PC-9 (cell line): ENCODE results near the gene IL1A. TPM values are rescaled to one million over a fixed set of nuclear protein-coding genes. Genes with fewer than 3 reads are reported as not detected.
"Not testable (repeated sequence)": the region's sequence is repeated elsewhere in the genome, so short reads cannot be mapped to it uniquely, and the experiment has no call there.

Experiments used
- Bru-seq: library from RNA; stranded (reverse); fragments of 400-500 nt; gene quantifications from one replicate; lab custom pipeline; 2021; lab: Mats Ljungman, UMichigan
- BruChase-seq, 2 experiments: library from RNA; stranded (reverse); fragments of 400-500 nt; gene quantifications; one replicate each; lab custom pipeline; 2021; lab: Mats Ljungman, UMichigan
- BruUV-seq: library from RNA; stranded (reverse); fragments of 400-500 nt; replicated peaks from 2 replicates; lab custom pipeline; 2021; lab: Mats Ljungman, UMichigan
- CTCF ChIA-PET: fragments of 300-600 bp; sonication (Branson Sonifier 250); formaldehyde crosslinking; loops from one replicate; lab custom pipeline; 2022; ENCODE audit warnings: antibody characterized with exemption; lab: Charles Lee
- POLR2A ChIA-PET: fragments of 300-600 bp; sonication (Branson Sonifier 250); formaldehyde crosslinking; loops from one replicate; lab custom pipeline; 2022; ENCODE audit warnings: antibody characterized with exemption; ENCODE audit not compliant: unreplicated experiment; lab: Charles Lee
- DNase-seq, 2 experiments: peaks; one replicate each; pipeline versions ENCODE4 v3.0.0 to v3.0.0-alpha.2; 2015 to 2022; ENCODE audit warnings: mixed read lengths in 1 of 2
- H2AFZ ChIP-seq: fragments of 200-600 bp; sonication (generic); 2 replicates; pipeline ENCODE4 v1.8.1; 2017; ENCODE audit warnings: antibody characterized with exemption
- H3F3A ChIP-seq: fragments of 200-600 bp; sonication (generic); 2 replicates; pipeline ENCODE4 v1.8.1; 2017; ENCODE audit warnings: antibody characterized with exemption, mild to moderate bottlenecking, low read depth; ENCODE audit not compliant: insufficient read depth
- H3K27ac ChIP-seq: fragments of 200-600 bp; sonication (generic); 2 replicates; pipeline ENCODE4 v1.6.1; 2016; ENCODE audit warnings: mixed run types
- H3K27me3 ChIP-seq: fragments of 200-600 bp; sonication (generic); 2 replicates; pipeline ENCODE4 v1.6.1; 2016; ENCODE audit warnings: low read depth, mixed run types; ENCODE audit not compliant: insufficient read depth
- H3K36me3 ChIP-seq: fragments of 200-600 bp; sonication (generic); 2 replicates; pipeline ENCODE4 v1.6.1; 2016; ENCODE audit warnings: low read depth, mixed run types
- H3K4me1 ChIP-seq: fragments of 200-600 bp; sonication (generic); replicated peaks from 2 replicates; pipeline ENCODE4 v1.6.1; 2016; ENCODE audit warnings: mixed run types; ENCODE audit not compliant: insufficient read depth
- H3K4me2 ChIP-seq: fragments of 200-600 bp; sonication (generic); 2 replicates; pipeline ENCODE4 v1.6.1; 2017; ENCODE audit warnings: mixed run types
- H3K4me3 ChIP-seq: fragments of 200-600 bp; sonication (generic); 2 replicates; pipeline ENCODE4 v1.6.1; 2016; ENCODE audit warnings: mixed run types
- H3K79me2 ChIP-seq: fragments of 200-600 bp; sonication (generic); 2 replicates; pipeline ENCODE4 v1.6.1; 2017; ENCODE audit warnings: low read depth, mixed run types
- H3K9me2 ChIP-seq: fragments of 200-600 bp; sonication (generic); 2 replicates; pipeline ENCODE4 v1.8.1; 2017; ENCODE audit warnings: mild to moderate bottlenecking; ENCODE audit not compliant: insufficient read depth
- H3K9me3 ChIP-seq: fragments of 200-600 bp; sonication (generic); 2 replicates; pipeline ENCODE4 v1.8.1; 2016; ENCODE audit warnings: low read depth; ENCODE audit not compliant: insufficient read depth
- H4K20me1 ChIP-seq: fragments of 200-600 bp; sonication (generic); 2 replicates; pipeline ENCODE4 v1.8.1; 2017; ENCODE audit not compliant: insufficient read depth
- EZH2 ChIP-seq: fragments of 200-600 bp; sonication (generic); IDR thresholded peaks from 2 replicates; pipeline ENCODE4 v1.8.0; 2017; ENCODE audit warnings: antibody characterized with exemption, low read depth
- intact Hi-C: fragments of 100-400 bp; cut with micrococcal nuclease; formaldehyde crosslinking; loops from one replicate; pipeline ENCODE4 v1.10.0; 2022; ENCODE audit not compliant: unreplicated experiment
- long read RNA-seq: library from polyadenylated mRNA; stranded (forward); transcript quantifications from one replicate; pipeline ENCODE4 v2.0.0, GENCODE V29; 2022
- total RNA-seq: library from RNA; stranded (reverse); gene quantifications from 2 replicates; pipeline ENCODE4 v1.2.3, GENCODE V29; 2021
- TF ChIP-seq, protein P1 (sequence below): fragments of 200-600 bp; sonication (generic); conservative IDR thresholded peaks from 2 replicates; pipeline ENCODE4 v1.6.1; 2017; ENCODE audit warnings: mixed run types, antibody characterized with exemption, mild to moderate bottlenecking, moderate library complexity

Gene IL1A
- total RNA-seq (0.55 TPM in 2 replicates), Bru-seq, nascent RNA (percentile 55 among the genes with signal in this experiment), BruChase-seq, experiment 1, labeled RNA remaining after a 2-hour chase (percentile 43 among the genes with signal in this experiment), BruChase-seq, experiment 2, labeled RNA remaining after a 6-hour chase (percentile 45 among the genes with signal in this experiment)
- long read RNA-seq, partial matches to known transcripts: 0 of 1 reads
- long read RNA-seq, other reads (novel, unspliced or antisense): 1 of 1 reads

- Histone ChIP-seq H3K4me2 (peak within 1 kb of the TSS; percentile 46), H2AFZ (no peak within 1 kb of the TSS), H3K27me3 (no peaks in the 10 kb centered on the region), H3K4me3 (peak within 1 kb of the TSS; percentile 21; the same call in 1 of the 2 replicates), H3K27ac (peak within 1 kb of the TSS; percentile 44), H3K4me1 (peaks cover 36% of the 10 kb centered on the region), H3K79me2 (no peaks in the 10 kb centered on the region), H3K9me3 (peaks cover 4% of the 10 kb centered on the region), H3F3A (no peaks in the 10 kb centered on the region), H4K20me1 (no peaks in the 10 kb centered on the region), H3K9me2 (no peaks in the 10 kb centered on the region; the same call in 1 of the 2 replicates), H3K36me3 (no peaks in the 10 kb centered on the region)
- peak; percentile 37 to 65 for DNase-seq
- intact Hi-C loops: no loop called here
- ChIA-PET POLR2A (interaction anchor here (0.7 kb wide), 1 partner anchor 371 kb away, joined by 6 read pairs; no protein-coding TSS in a partner anchor), CTCF (interaction anchor here (0.5 kb wide), 1 partner anchor 9 kb away, joined by 3 read pairs; no protein-coding TSS in a partner anchor)
- TF ChIP-seq, protein P1, sequence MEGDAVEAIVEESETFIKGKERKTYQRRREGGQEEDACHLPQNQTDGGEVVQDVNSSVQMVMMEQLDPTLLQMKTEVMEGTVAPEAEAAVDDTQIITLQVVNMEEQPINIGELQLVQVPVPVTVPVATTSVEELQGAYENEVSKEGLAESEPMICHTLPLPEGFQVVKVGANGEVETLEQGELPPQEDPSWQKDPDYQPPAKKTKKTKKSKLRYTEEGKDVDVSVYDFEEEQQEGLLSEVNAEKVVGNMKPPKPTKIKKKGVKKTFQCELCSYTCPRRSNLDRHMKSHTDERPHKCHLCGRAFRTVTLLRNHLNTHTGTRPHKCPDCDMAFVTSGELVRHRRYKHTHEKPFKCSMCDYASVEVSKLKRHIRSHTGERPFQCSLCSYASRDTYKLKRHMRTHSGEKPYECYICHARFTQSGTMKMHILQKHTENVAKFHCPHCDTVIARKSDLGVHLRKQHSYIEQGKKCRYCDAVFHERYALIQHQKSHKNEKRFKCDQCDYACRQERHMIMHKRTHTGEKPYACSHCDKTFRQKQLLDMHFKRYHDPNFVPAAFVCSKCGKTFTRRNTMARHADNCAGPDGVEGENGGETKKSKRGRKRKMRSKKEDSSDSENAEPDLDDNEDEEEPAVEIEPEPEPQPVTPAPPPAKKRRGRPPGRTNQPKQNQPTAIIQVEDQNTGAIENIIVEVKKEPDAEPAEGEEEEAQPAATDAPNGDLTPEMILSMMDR: no peak
- no peak for TF ChIP-seq EZH2
- TSS peak; percentile 47 for BruUV-seq
Measured at GRCh38 chr2:112784199-112785189, at the start of gene IL1A. TSS of gene IL1A (minus strand) at chr2:112784493. CDS start at chr2:112783770, 723 bp downstream.

DNA sequence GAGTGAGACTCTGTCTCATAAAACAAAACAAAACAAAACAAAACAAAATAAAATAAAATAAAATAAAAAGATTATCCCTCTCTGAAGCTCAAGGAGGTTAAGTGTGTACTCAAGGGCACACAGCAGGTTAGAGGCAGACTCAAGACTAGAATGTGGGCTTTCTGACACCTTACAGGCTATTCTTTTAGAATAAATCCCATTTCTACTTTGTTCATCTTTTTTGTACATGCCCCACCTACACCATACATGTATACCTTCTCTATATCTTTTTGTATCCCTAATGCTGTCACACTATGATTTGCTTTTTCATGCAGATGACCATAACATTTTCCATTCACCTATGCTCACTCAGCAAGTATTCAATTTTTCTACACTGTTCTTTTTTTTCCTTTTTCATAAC, 49.7 kb upstream of the IL1A start:
- CTCF ChIA-PET: interaction anchor here (0.7 kb wide), 1 partner anchor 108 kb away, joined by 3 read pairs; no protein-coding TSS in a partner anchor
- Histone ChIP-seq H3K79me2 (no peaks in the 10 kb centered on the region), H3K27ac (peak overlapping the region; percentile 62), H3K36me3 (no peaks in the 10 kb centered on the region), H3K4me3 (peak overlapping the region; percentile 7; the same call in 1 of the 2 replicates), H3K4me2 (peak overlapping the region; percentile 87), H4K20me1 (no peaks in the 10 kb centered on the region), H3K27me3 (no peaks in the 10 kb centered on the region), H3K9me3 (peaks cover 3% of the 10 kb centered on the region), H3K4me1 (peaks cover 47% of the 10 kb centered on the region), H2AFZ (no peak overlapping the region), H3K9me2 (no peaks in the 10 kb centered on the region), H3F3A (peaks cover 21% of the 10 kb centered on the region)
- BruUV-seq: no TSS peak
- TF ChIP-seq EZH2: no peak
- TF ChIP-seq, protein P1: no peak
- no peak for DNase-seq
- intact Hi-C loops: loop anchor here (2.0 kb wide), 1 partner anchor 69 kb away; the partner anchor contains the start of gene CKAP2L
- POLR2A ChIA-PET: no interaction called here

- not testable (repeated sequence) for BruUV-seq
Measured at GRCh38 chr2:112833639-112833931, 49.3 kb upstream of the IL1A start.

More at GRCh38 chr2:112833639-112833931, 49.3 kb upstream of the IL1A start:
- H3K9me3 ChIP-seq, H2AFZ ChIP-seq, H3K27me3 ChIP-seq, H3K9me2 ChIP-seq, H3K36me3 ChIP-seq, POLR2A ChIA-PET, H3K79me2 ChIP-seq, H4K20me1 ChIP-seq, H3K4me3 ChIP-seq, intact Hi-C loops, DNase-seq, H3K27ac ChIP-seq: not testable (repeated sequence)
- CTCF ChIA-PET: interaction anchor here (0.7 kb wide), 1 partner anchor 108 kb away, joined by 3 read pairs; no protein-coding TSS in a partner anchor
- Histone ChIP-seq H3K4me2 (peak overlapping the region; percentile 87), H3F3A (peaks cover 21% of the 10 kb centered on the region), H3K4me1 (peaks cover 47% of the 10 kb centered on the region)
